Astrocyte (in vitro differentiated cells and primary cell): ENCODE measurements around the gene PDE11A. TPM values are rescaled to one million over a fixed set of nuclear protein-coding genes. Genes with fewer than 3 reads are reported as not detected.
"Not testable (repeated sequence)": the region's sequence is repeated elsewhere in the genome, so short reads cannot be mapped to it uniquely, and the experiment has no call there.

Experiments used
- DNase-seq: peaks from one replicate; pipeline ENCODE4 v3.0.0-alpha.2; 2010; ENCODE audit warnings: low read depth
- FAIRE-seq: peaks from 2 replicates; lab custom pipeline; 2011; peaks lifted over from hg19 to GRCh38; lab: Jason Lieb, UNC
- H2AFZ ChIP-seq: 2 replicates; pipeline ENCODE4 v1.6.0; 2012; ENCODE audit warnings: low read depth, low read length, inconsistent platforms
- H3K27ac ChIP-seq: 2 replicates; pipeline ENCODE4 v1.5.1; 2011; ENCODE audit warnings: low read depth, low read length, inconsistent platforms
- H3K27me3 ChIP-seq: 2 replicates; pipeline ENCODE4 v1.6.0; 2011; ENCODE audit warnings: low read length, inconsistent platforms; ENCODE audit not compliant: insufficient read depth
- H3K36me3 ChIP-seq: 2 replicates; pipeline ENCODE4 v1.5.1; 2011; ENCODE audit warnings: low read length, inconsistent platforms; ENCODE audit not compliant: insufficient read depth
- H3K4me1 ChIP-seq: 2 replicates; pipeline ENCODE4 v1.5.1; 2011; ENCODE audit warnings: low read length, inconsistent platforms; ENCODE audit not compliant: insufficient read depth
- H3K4me2 ChIP-seq: 2 replicates; pipeline ENCODE4 v1.6.0; 2012; ENCODE audit warnings: low read length, inconsistent platforms
- H3K4me3 ChIP-seq: 2 replicates; pipeline ENCODE4 v1.5.1; 2011; ENCODE audit warnings: low read depth, mild to moderate bottlenecking, low read length, inconsistent platforms; ENCODE audit not compliant: insufficient read depth
- H3K79me2 ChIP-seq: 2 replicates; pipeline ENCODE4 v1.6.0; 2012; ENCODE audit warnings: mild to moderate bottlenecking, low read length, inconsistent platforms; ENCODE audit not compliant: insufficient read depth
- H3K9ac ChIP-seq: 2 replicates; pipeline ENCODE4 v1.6.0; 2012; ENCODE audit warnings: mild to moderate bottlenecking, low read length, inconsistent platforms
- H3K9me3 ChIP-seq: 2 replicates; pipeline ENCODE4 v1.5.1; 2012; ENCODE audit warnings: low read depth, mild to moderate bottlenecking, low read length, inconsistent platforms; ENCODE audit not compliant: insufficient read depth
- H4K20me1 ChIP-seq: 2 replicates; pipeline ENCODE4 v1.6.0; 2012; ENCODE audit warnings: low read length, inconsistent platforms; ENCODE audit not compliant: insufficient read depth
- H3K27ac Mint-ChIP-seq: one replicate; pipeline ENCODE4 v1.8.0; 2021; ENCODE audit warnings: mild to moderate bottlenecking, mixed read lengths; ENCODE audit not compliant: unreplicated experiment
- H3K27me3 Mint-ChIP-seq: one replicate; pipeline ENCODE4 v1.8.0; 2021; ENCODE audit warnings: low read depth, mixed read lengths; ENCODE audit not compliant: unreplicated experiment
- H3K36me3 Mint-ChIP-seq: one replicate; pipeline ENCODE4 v1.8.0; 2021; ENCODE audit warnings: low read depth, mixed read lengths; ENCODE audit not compliant: unreplicated experiment
- H3K4me1 Mint-ChIP-seq: one replicate; pipeline ENCODE4 v1.8.0; 2021; ENCODE audit warnings: low read depth, mixed read lengths; ENCODE audit not compliant: unreplicated experiment
- H3K4me3 Mint-ChIP-seq: one replicate; pipeline ENCODE4 v1.8.0; 2021; ENCODE audit warnings: mild to moderate bottlenecking, moderate library complexity, mixed read lengths; ENCODE audit not compliant: unreplicated experiment
- H3K9me3 Mint-ChIP-seq: one replicate; pipeline ENCODE4 v1.8.0; 2021; ENCODE audit warnings: mild to moderate bottlenecking, mixed read lengths; ENCODE audit not compliant: unreplicated experiment
- EZH2 ChIP-seq: IDR thresholded peaks from 2 replicates; pipeline ENCODE4 v1.6.1; 2012; ENCODE audit warnings: mild to moderate bottlenecking, low read length, inconsistent platforms; ENCODE audit not compliant: insufficient read depth
- total RNA-seq: library from RNA; stranded (reverse); gene quantifications from 2 replicates; pipeline ENCODE4 v1.2.1, GENCODE V29; 2021
- TF ChIP-seq, protein P1 (sequence below): IDR thresholded peaks from 2 replicates; pipeline ENCODE4 v1.5.1; 2011; ENCODE audit warnings: low read depth, mild to moderate bottlenecking, inconsistent platforms, low read length, moderate library complexity; ENCODE audit not compliant: insufficient read depth

Gene PDE11A
- total RNA-seq, 1 donor from 2014 or later = 0.45 TPM

DNA sequence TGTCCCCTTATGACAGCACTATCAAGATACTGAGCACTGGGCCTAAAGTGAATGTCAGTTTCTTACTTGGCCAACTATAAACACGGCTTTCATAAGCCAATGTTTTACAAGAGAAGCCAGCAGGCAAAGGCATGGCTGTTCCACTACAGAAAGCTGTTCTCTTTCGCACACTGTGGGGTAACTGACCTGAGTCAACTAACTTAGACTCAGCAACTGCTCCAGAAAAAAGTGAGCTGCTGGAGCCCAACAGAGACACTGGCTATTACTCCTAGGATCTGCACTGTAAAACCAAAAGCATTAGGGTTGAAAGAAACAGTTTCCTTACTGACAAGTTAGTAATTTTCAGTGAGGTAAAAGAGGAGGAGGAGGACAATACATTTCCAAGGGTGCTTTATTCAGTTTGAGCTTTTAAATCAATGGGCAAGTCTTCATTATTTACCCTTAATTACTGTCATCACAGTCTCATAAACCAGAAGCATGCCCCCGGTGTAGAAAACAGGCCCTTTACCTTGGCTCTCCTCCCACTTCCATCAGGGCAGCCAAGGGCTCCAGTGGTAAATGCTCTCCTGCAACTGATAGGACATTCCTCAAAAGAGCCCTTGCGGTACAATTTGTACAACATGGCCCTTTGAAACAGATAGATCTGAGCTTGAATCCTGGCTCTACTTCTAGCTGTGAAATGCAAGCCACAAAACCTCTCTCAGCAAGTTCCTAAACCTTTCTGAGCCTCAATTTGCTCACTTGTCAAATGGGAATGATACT is 275.7 kb downstream of the PDE11A start:
- Histone ChIP-seq H3K4me1 (no peaks in the 10 kb centered on the region), H3K9ac (no peak overlapping the region), H3K4me2 (no peak overlapping the region), H3K27ac (no peak overlapping the region), H3K4me3 (no peak overlapping the region), H2AFZ (no peak overlapping the region), H4K20me1 (no peaks in the 10 kb centered on the region), H3K9me3 (no peaks in the 10 kb centered on the region), H3K79me2 (no peaks in the 10 kb centered on the region), H3K36me3 (no peaks in the 10 kb centered on the region), H3K27me3 (no peaks in the 10 kb centered on the region)
- H3K4me3 Mint-ChIP-seq = no peak overlapping the region
- FAIRE-seq = no peak
- TF ChIP-seq, protein P1, sequence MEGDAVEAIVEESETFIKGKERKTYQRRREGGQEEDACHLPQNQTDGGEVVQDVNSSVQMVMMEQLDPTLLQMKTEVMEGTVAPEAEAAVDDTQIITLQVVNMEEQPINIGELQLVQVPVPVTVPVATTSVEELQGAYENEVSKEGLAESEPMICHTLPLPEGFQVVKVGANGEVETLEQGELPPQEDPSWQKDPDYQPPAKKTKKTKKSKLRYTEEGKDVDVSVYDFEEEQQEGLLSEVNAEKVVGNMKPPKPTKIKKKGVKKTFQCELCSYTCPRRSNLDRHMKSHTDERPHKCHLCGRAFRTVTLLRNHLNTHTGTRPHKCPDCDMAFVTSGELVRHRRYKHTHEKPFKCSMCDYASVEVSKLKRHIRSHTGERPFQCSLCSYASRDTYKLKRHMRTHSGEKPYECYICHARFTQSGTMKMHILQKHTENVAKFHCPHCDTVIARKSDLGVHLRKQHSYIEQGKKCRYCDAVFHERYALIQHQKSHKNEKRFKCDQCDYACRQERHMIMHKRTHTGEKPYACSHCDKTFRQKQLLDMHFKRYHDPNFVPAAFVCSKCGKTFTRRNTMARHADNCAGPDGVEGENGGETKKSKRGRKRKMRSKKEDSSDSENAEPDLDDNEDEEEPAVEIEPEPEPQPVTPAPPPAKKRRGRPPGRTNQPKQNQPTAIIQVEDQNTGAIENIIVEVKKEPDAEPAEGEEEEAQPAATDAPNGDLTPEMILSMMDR = no peak
- no peak for TF ChIP-seq EZH2
- no peaks in the 10 kb centered on the region for H3K9me3 Mint-ChIP-seq
- DNase-seq = no peak
- no peaks in the 10 kb centered on the region for H3K4me1 Mint-ChIP-seq
- H3K27ac Mint-ChIP-seq = no peak overlapping the region
- peaks cover 3% of the 10 kb centered on the region for H3K27me3 Mint-ChIP-seq
- H3K36me3 Mint-ChIP-seq = no peaks in the 10 kb centered on the region

DNA sequence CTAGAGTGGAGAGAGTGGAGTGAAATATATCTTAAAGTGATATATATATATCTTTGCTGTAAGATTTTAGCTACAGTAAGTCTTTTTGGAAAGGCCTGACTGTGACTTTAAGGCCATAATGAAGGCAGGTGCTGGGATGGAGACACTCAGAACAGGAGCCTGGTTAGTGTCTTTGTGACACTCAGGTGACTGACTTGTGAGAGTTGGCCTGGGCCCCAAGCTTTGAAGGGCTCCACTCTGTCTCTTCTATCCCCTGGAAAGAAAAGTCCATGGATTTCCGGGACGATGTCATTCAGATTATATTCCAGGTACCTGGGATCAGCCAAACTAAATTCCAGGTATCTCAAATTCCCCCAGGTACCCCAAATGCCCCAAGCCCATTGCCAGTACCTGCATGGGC is 276.6 kb downstream of the PDE11A start:
- H3K4me2 ChIP-seq = no peak overlapping the region
- H3K36me3 ChIP-seq = no peaks in the 10 kb centered on the region
- Mint-ChIP-seq H3K27me3 (peaks cover 3% of the 10 kb centered on the region), H3K36me3 (no peaks in the 10 kb centered on the region), H3K27ac (no peak overlapping the region), H3K4me1 (no peaks in the 10 kb centered on the region), H3K9me3 (no peaks in the 10 kb centered on the region), H3K4me3 (no peak overlapping the region)
- no peak overlapping the region for H3K9ac ChIP-seq
- no peak overlapping the region for H3K4me3 ChIP-seq
- no peaks in the 10 kb centered on the region for H4K20me1 ChIP-seq
- FAIRE-seq (no peak), DNase-seq (no peak)
- H3K4me1 ChIP-seq = no peaks in the 10 kb centered on the region
- H2AFZ ChIP-seq = no peak overlapping the region
- no peak overlapping the region for H3K27ac ChIP-seq
- TF ChIP-seq, protein P1 = no peak
- no peak for TF ChIP-seq EZH2
- no peaks in the 10 kb centered on the region for H3K9me3 ChIP-seq
- no peaks in the 10 kb centered on the region for H3K27me3 ChIP-seq
- H3K79me2 ChIP-seq = no peaks in the 10 kb centered on the region

DNA sequence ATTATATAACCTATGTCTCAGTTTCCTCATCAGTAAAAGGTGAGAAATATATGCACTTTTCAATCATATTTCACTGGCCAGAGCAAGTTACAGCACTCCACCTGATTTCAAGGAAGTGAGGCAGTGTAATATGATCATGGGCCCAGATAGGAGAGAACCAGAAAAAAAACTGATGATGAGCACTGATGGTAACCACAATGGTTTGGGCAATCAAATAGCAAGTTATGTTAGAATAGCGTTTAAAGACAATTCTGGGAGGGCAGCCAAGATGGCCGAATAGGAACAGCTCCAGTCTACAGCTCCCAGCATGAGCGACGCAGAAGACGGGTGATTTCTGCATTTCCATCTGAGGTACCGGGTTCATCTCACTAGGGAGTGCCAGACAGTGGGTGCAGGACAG is 287.4 kb downstream of the PDE11A start:
- not testable (repeated sequence) for H3K36me3 Mint-ChIP-seq, H3K4me3 Mint-ChIP-seq, H3K4me1 ChIP-seq, H3K27ac Mint-ChIP-seq, H3K27me3 Mint-ChIP-seq, H3K4me1 Mint-ChIP-seq, FAIRE-seq, H2AFZ ChIP-seq, H3K9me3 ChIP-seq, H3K36me3 ChIP-seq, H3K4me3 ChIP-seq, H3K27me3 ChIP-seq, H4K20me1 ChIP-seq, H3K79me2 ChIP-seq, H3K9me3 Mint-ChIP-seq, H3K9ac ChIP-seq, H3K27ac ChIP-seq
- peak; percentile 89 for DNase-seq
- H3K4me2 ChIP-seq = peak overlapping the region; percentile 75
